Fibroblast of skin of left quadriceps (primary cell): ENCODE results near the gene CLMP.

ENCODE experiments used
- DNase-seq, 2 experiments: peaks; one replicate each; pipeline ENCODE4 v3.0.0-alpha.2; 2013; ENCODE audit warnings: low read depth in 2 of 2

The CLMP gene

GRCh38 chr11:123055191-123055901 lies 139.7 kb downstream of the CLMP start:
- DNase-seq = no peak

- peak; percentile 39 to 40 for DNase-seq
These were observed 140.6 kb downstream of the CLMP start for GRCh38 chr11:123054301-123055065.

- DNase-seq = no peak
These were observed 141.9 kb downstream of the CLMP start for GRCh38 chr11:123052901-123053721.

GRCh38 chr11:123051634-123052033 lies 143.4 kb downstream of the CLMP start:
- DNase-seq = no peak

- DNase-seq = no peak
These were observed 143.9 kb downstream of the CLMP start for GRCh38 chr11:123051146-123051545.

- DNase-seq = no peak
These were observed 147.1 kb downstream of the CLMP start for GRCh38 chr11:123047947-123048293.

GRCh38 chr11:123047266-123047946 lies 147.6 kb downstream of the CLMP start:
- no peak for DNase-seq

- DNase-seq = no peak
These were observed 148.4 kb downstream of the CLMP start for GRCh38 chr11:123046473-123047259.

- no peak for DNase-seq
These were observed 149.9 kb downstream of the CLMP start for GRCh38 chr11:123045101-123045500.

GRCh38 chr11:123041185-123041584 lies 153.9 kb downstream of the CLMP start:
- DNase-seq = no peak

GRCh38 chr11:123040111-123040432 lies 155.0 kb downstream of the CLMP start:
- DNase-seq = no peak

- DNase-seq = no peak
These were observed 159.2 kb downstream of the CLMP start for GRCh38 chr11:123035831-123036230.

GRCh38 chr11:123034597-123034996 lies 160.5 kb downstream of the CLMP start:
- no peak for DNase-seq

GRCh38 chr11:123033895-123034294 lies 161.2 kb downstream of the CLMP start:
- DNase-seq = no peak

GRCh38 chr11:123030517-123030916 lies 164.5 kb downstream of the CLMP start:
- DNase-seq = no peak

GRCh38 chr11:123020968-123021367 lies 174.1 kb downstream of the CLMP start:
- peak; percentile 20 for DNase-seq
